GM21717 (cell line): ENCODE results near the gene HAND2.
A peak's percentile ranks its signal among the peaks of the same experiment; 100 is the strongest.

ENCODE experiments used
- ATAC-seq: cut with Tn5 transposase; IDR thresholded peaks from one replicate; pipeline ENCODE4 v1.9.1; 2021; ENCODE audit warnings: mild to moderate bottlenecking, moderate library complexity; ENCODE audit not compliant: unreplicated experiment

Gene HAND2

DNA sequence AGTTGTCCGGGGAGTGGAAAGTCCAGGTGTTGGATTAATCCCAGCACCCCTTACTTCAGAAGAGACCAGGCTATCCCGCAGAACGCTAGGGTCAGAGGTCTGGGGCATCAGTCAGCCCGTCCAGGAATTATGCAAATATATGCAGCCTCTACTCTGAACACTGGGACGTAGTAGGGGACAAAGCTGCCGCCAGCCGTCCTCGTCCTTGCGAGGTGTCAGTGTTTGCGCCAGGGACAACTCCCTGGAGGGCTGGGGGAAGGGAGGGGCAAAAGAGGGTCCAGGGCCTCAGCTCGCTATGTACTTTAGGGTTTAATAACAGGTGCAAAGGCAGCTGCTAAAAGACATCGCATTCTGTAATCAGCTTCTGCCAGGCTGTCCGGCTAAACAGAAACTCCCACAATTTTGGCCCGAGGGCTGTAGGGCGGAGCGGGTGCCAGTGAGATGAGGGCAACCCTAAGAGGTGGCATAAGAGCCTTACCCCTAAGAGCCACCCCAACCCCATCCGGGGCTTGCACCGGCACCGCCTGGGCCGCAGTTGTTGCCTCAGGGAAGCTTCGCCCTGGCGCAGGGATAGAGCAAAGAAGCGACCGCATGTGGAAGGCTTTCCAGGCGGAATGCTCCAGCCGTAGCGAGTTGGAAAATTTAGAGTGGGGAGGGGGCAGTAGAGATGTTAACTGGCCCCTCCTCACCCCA lies 8.4 kb downstream of the HAND2 start:
- ATAC-seq = no peak

- no peak for ATAC-seq
These were observed 9.0 kb downstream of the HAND2 start for GRCh38 chr4:173520921-173521466.

DNA sequence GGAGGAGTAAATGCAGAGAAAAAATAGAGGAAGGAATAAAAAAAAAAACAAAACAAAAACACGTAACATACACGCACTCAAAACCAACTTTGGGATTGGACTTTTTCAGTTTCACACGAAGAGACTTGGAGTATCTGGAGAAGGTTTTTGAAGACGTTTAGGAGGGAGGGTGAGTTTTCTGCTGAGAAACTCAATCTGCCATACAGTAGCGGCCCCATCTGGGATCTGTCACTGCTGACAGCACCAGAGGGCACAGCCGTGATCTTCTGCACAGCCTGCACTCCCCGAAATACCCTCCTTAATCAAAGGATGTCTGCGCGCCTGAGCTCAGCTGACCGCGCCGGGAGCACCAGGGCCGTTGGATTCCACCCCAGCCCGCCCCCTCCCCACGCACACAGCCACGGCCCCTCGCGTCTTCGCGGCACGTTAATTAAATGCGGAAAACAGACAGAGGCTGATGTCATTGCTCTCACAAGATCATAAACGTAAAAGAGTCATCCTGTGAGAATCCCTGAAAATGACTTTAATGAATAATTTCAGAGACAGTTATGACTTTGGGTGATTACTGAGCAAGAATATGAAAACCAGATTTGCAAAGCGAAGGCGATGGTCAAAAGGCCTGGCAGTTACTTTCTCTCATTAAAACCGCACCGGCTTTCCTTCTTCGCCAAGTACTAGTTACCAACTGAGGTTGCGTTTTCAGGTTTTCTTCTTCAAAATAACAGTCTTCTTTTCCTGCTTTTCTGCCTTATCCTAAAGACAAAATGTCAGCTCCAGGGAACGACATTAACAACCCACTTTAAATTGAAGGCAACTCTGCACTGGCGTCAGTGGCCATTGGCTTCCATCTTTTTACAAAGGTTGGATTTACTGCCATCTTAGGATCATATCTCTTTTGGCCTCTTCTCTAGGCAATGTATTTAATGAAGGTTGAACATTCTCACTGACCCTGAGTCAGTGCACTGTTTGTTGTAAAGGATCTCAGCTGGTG lies 10.6 kb downstream of the HAND2 start:
- no peak for ATAC-seq

- no peak for ATAC-seq
These were observed 11.5 kb downstream of the HAND2 start for GRCh38 chr4:173518425-173519102.

GRCh38 chr4:173517781-173518424 lies 12.1 kb downstream of the HAND2 start:
- ATAC-seq = no peak

DNA sequence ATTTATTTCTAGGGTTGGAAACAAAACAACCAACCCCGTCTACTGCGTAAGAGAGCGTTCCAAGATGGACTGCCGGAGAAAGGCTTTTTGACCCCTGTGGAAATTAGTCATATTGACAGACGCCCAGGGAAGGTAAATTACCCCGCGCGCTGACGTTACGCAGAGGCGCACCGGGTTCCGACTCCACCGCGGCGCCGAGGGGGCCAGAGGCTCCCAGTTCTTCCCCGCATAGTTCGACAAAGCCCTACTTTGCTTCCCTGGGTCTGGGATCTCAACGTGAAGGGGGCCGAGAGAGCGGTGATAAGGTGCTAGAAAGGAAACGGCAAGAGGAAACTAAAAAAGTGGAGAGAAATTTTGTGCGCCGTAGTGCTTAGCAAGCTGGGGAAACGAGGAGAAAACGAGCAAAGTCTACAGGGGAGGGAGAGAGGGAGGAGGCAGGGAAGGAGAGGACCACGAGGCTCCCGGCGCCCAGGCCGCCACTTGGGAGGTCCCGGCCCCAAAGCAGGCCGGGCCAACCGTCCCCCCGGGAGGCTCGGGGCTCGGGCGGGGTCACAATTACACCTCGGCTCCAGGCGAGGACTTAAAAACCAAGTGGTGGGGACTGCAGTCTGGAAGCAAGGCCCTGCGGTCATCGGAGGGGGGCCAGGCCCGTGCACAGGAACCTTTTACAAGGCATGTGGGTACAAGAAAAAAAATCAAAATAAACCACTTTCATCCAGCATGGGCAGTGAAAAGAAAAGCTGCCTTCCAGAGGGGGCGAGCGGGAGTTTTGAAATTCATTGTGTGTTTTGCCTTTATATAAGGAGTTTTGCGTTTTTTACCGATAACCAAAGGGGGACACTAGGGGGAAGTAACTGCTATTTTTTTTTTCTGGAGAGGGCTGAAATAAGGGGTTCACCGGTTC lies 13.2 kb downstream of the HAND2 start:
- ATAC-seq = no peak

- no peak for ATAC-seq
These were observed 14.6 kb downstream of the HAND2 start for GRCh38 chr4:173515458-173515857.

DNA sequence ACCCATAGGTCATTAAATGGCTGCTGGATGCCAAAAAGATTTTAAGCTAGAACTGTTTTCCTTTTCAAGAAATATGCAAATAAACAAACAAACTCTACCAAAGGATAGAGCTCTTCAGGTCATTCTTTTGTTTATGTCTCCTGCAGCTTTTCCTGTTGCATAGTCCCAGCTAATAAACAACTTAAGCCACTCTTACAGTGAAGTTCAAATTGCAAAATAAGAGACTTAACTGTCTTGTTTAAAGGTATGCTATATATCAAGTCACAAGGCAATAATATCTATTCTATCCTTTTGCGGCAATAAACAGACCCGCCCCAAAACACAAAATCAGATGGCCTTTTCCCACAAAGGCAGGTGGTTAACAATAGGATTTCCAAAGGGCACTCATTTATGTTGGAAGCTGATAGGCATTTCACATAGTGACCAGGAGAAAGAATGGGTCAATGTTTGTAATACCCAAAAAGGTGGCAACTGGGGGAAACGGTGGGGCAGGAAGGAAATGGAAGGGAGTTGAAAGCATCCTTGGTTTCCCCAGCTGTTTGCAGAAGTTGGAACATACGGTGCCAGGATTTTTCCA lies 15.3 kb downstream of the HAND2 start:
- no peak for ATAC-seq

DNA sequence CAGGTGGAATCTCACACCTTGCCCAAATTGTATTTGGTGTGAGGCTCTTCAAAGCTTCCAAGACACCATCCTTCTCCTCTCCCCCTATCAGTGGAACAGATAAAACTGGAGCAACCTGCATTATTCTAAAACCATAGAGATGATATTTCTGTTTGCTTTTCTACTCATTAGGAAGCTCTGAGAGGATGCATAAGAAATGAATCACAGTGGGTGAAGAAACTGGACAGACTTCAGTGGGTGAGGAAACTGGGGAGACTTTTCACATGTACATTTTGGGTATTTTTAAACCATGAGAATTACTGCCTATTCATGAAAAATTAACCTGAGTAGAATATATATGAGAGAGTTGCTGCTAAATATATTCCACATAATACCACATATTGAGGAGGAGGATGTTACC lies 16.4 kb downstream of the HAND2 start:
- no peak for ATAC-seq

DNA sequence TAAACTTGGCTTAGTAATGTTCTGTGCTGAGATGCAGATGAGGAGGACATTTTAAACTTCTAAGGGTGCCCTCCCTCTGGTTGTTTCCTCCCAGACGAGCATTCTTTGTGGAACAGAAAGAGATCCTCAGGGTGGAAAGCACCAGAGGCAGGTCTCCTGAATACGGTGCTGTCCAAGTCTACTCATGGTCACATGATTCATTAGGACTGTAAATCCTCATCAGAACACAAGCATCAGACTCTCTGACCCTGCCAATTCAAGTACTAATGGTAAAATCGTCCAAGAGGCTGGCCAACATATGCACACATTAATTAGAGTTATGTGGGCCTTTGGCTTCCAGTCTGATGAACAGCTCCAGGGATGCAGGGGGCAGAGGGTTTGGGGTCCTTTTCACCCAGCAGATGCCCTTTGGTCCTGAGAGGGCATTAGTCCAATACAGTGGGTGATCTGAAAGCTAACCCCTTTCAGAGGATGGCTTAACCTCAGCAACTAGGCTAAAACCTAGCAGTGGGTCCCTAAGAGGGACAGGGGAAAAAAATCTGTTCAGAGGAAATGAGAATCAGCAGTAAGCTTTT lies 18.2 kb downstream of the HAND2 start:
- ATAC-seq = no peak

DNA sequence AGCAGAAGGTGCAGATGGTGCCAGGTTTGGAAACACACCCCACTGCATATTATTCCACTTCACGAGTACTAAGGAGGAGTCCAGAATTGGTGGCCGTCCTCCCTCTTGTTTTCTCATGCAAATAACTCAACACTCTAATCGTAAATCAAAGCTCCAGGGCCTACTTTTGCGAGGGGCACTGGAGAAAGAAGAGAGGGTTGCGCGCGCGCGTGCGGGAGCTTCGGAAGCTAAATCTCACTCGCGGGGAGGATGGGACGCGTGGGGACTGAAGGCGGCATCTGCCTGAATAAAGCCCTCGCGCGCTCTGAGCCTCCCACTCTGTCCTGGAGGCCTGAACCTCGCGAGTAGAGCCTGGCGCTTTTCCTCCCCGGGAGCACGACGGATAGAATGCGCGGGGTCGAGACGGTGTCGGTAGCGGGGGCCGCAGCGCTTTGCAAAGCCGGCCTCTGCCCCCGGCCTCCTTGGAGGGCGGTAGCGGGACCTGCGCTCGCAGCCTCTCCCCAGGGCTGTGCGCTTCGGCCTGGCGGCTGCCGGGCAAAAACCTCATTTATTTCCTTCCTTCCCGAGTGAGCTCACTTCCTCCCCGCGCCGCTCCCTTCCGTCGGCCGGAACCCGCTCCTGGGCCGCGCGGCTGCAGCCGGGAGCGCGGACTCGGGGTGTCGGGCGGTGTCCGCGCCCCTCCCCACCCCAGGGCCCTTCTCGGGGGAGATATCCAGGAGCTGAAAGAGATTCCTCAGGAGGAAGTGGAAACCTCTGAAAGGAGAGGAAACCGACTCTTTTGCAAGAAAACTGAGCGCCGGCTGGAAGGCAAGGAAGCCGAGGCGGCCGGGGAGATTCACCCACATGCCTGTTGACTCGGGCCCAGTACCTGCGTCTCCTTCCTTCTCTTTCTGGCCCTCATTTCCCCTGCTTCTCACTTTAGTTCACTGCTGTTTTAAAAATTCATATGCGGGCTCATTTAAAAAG lies 20.7 kb downstream of the HAND2 start:
- ATAC-seq = peak; percentile 31

DNA sequence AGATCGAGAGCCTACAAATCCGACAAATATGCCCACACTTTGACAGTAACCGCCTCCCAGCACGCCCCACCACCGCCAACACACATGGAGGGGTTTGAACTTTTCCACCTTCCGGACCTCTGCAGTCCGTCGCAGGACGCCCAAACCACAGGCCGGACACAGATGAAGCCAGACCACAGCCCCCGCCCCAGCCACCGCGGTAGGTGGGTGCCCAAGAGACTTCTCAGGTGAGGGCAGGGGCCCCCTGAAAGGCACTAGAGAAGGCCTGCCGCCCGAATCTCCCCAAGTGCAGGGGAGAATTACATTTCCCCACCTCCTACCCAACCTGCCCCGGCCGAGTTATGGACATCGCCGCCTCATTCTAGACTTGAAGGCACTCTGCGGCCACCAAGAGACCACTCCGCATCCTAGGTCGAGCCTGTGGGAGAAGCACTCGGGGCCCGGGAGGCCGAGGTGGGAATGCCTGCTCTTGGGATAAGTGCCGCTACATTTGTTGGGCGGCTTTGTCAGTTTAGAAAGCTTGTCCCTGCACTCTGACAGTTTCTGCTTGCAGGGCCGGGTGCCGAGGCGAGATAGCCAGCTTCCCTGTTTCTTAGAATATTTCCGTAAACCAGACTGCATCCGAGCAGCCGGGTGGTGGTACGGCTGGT lies 21.5 kb downstream of the HAND2 start:
- ATAC-seq = peak; percentile 0

DNA sequence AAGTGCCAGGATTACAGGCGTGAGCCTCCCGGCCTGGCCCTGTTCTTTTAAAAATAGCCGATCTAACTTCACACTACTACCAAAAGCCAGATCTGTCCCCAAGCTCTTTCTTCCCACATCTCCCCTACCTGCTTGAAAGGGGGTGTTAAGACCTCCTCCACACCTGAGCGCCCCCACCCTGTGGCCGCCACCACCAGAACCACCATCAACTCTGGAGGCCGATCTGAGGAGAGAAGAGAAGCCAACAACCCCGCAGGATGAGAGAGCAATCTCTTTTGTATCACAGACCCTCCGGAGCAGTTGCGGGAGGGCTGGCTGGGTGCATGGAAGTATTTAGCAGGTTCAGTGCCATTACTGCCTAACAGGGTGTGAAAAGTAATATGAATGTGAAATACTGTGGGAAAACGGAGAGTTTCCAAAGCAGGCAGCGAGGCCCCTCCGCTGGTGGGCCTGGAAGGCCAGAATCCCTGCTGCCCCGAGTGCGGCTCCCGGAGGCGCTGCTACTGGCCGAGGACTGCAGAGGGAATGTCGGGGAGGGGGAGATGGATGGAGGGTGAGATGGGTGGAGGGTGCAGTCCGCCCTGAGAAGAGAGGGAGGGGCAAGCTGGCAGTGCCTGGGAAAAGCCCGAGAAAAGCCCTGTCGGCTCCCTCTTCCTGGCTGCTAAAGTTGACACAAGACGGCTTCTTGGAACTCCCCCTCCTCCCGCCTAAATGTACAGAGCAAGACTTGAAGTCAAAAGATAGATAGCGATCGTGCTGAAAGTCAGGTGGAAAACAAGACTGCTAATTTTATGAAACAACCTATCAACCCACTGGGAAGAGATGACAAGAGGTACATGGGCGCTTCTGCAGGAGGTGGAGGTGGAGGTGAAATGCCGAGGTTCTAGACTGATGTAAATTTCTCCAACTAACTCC lies 22.3 kb downstream of the HAND2 start:
- ATAC-seq = no peak

- ATAC-seq = peak; percentile 21
These were observed 23.3 kb downstream of the HAND2 start for GRCh38 chr4:173506597-173507211.

- peak; percentile 73 for ATAC-seq
These were observed 24.0 kb downstream of the HAND2 start for GRCh38 chr4:173505924-173506518.

DNA sequence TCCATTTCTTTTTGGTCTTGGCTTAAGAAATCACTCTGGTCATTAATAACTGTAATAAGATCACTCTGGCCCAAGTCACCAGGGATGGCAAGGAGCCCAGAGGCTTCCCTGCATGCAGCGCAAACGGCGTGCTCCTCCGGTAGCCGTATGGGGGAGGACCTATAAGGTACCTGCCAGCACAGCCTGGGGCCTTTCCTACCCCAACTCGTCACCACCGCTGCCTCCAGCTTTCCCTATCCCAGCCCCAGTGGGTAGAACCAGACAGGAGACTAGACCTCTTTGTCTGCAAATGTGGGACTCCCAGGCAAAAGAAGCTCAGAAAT lies 25.9 kb downstream of the HAND2 start:
- ATAC-seq = no peak
